HepG2 (cell line): ENCODE measurements around the gene KLHDC4. TPM values are rescaled to one million over a fixed set of nuclear protein-coding genes. Genes with fewer than 3 reads are reported as not detected.
A peak's percentile ranks its signal among the peaks of the same experiment; 100 is the strongest.

ENCODE experiments used
- DPF2 ChIP-seq: sonication (generic); formaldehyde crosslinking; IDR thresholded peaks from 2 replicates; pipeline ENCODE4 v1.4.0; 2020; ENCODE audit warnings: mild to moderate bottlenecking, low read depth, missing genetic modification reagents, borderline replicate concordance
- GATAD1 ChIP-seq: IDR thresholded peaks from 2 replicates; pipeline ENCODE4 v1.6.1; 2016; ENCODE audit warnings: missing genetic modification reagents, missing compliant biosample characterization
- IRF2 ChIP-seq: IDR thresholded peaks from 2 replicates; pipeline ENCODE4 v1.6.1; 2018; ENCODE audit warnings: missing genetic modification reagents, missing compliant biosample characterization
- KDM1A ChIP-seq: IDR thresholded peaks from 2 replicates; pipeline ENCODE4 v1.6.1; 2016; ENCODE audit warnings: missing compliant biosample characterization
- MIER2 ChIP-seq: IDR thresholded peaks from 2 replicates; pipeline ENCODE4 v1.6.1; 2016; ENCODE audit warnings: missing biosample characterization, missing genetic modification reagents
- PAWR ChIP-seq: sonication (generic); formaldehyde crosslinking; IDR thresholded peaks from 2 replicates; pipeline ENCODE4 v1.4.0; 2020; ENCODE audit warnings: missing genetic modification reagents, mild to moderate bottlenecking, borderline replicate concordance
- RAD51 ChIP-seq: fragments of 450-650 bp; IDR thresholded peaks from 2 replicates; pipeline ENCODE4 v1.6.1; 2016; ENCODE audit warnings: borderline replicate concordance
- RARG ChIP-seq: sonication (generic); formaldehyde crosslinking; IDR thresholded peaks from 2 replicates; pipeline ENCODE4 v1.4.0; 2020; ENCODE audit warnings: low read depth, mild to moderate bottlenecking, missing genetic modification reagents
- RELA ChIP-seq: sonication (generic); formaldehyde crosslinking; IDR thresholded peaks from 2 replicates; pipeline ENCODE4 v1.4.0; 2020; ENCODE audit warnings: missing genetic modification reagents
- SP140L ChIP-seq: sonication (generic); formaldehyde crosslinking; IDR thresholded peaks from 2 replicates; pipeline ENCODE4 v1.4.0; 2020; ENCODE audit warnings: missing genetic modification reagents, borderline replicate concordance
- YY1 ChIP-seq: IDR thresholded peaks from 2 replicates; pipeline ENCODE4 v1.6.1; 2011; ENCODE audit warnings: low read length, low read depth, moderate library complexity, mild to moderate bottlenecking; ENCODE audit not compliant: insufficient read depth, insufficient replicate concordance
- ZBTB7B ChIP-seq: sonication (generic); formaldehyde crosslinking; IDR thresholded peaks from 2 replicates; pipeline ENCODE4 v1.4.0; 2020; ENCODE audit warnings: missing genetic modification reagents
- ZNF543 ChIP-seq: sonication (generic); formaldehyde crosslinking; IDR thresholded peaks from 2 replicates; pipeline ENCODE4 v1.4.0; 2020; ENCODE audit warnings: mild to moderate bottlenecking, missing genetic modification reagents
- ZNF709 ChIP-seq: sonication (generic); formaldehyde crosslinking; IDR thresholded peaks from 2 replicates; pipeline ENCODE4 v1.5.0; 2020; ENCODE audit warnings: mild to moderate bottlenecking, missing genetic modification reagents
- ZNF720 ChIP-seq: sonication (generic); formaldehyde crosslinking; IDR thresholded peaks from 2 replicates; pipeline ENCODE4 v1.4.0; 2020; ENCODE audit warnings: missing genetic modification reagents
- ZNF792 ChIP-seq: IDR thresholded peaks from 2 replicates; pipeline ENCODE4 v1.6.1; 2016
- polyA plus RNA-seq, 8 experiments: library from polyadenylated mRNA; depleted of rRNA in 3 of 8; stranded (reverse) in 7 of 8; unstranded in 1 of 8; fragments of >200 nt; fragmentation: Illumina TruSeq in 4 of 8; extraction: Trizol in 4 of 8; gene quantifications; 2 replicates each; pipeline versions ENCODE4 v1.2.1 to v1.2.3, GENCODE V29; 2011 to 2016; ENCODE audit warnings: low read depth in 4 of 8, missing spikeins in 1 of 8, mixed read lengths in 1 of 8; ENCODE audit not compliant: insufficient read depth in 1 of 8
- total RNA-seq, 5 experiments: library from RNA; depleted of rRNA; stranded (reverse); fragments of >200 nt; fragmentation: Illumina TruSeq; extraction: Trizol; gene quantifications; 2 replicates each; pipeline ENCODE4 v1.2.3, GENCODE V29; 2016; ENCODE audit warnings: low read depth in 1 of 5
- TF ChIP-seq, protein P1 (sequence below): sonication (generic); formaldehyde crosslinking; IDR thresholded peaks from 2 replicates; pipeline ENCODE4 v1.4.0; 2020; ENCODE audit warnings: missing genetic modification reagents
- TF ChIP-seq, protein P2 (sequence below): sonication (generic); formaldehyde crosslinking; IDR thresholded peaks from 2 replicates; pipeline ENCODE4 v1.5.0; 2020; ENCODE audit warnings: mild to moderate bottlenecking, missing genetic modification reagents
- TF ChIP-seq, protein P3 (sequence below): sonication (generic); formaldehyde crosslinking; IDR thresholded peaks from 2 replicates; pipeline ENCODE4 v1.5.1; 2020; ENCODE audit warnings: missing genetic modification reagents, mild to moderate bottlenecking, borderline replicate concordance
- TF ChIP-seq, protein P4 (sequence below): sonication (generic); formaldehyde crosslinking; IDR thresholded peaks from 2 replicates; pipeline ENCODE4 v1.4.0; 2020; ENCODE audit warnings: mild to moderate bottlenecking, missing genetic modification reagents

KLHDC4 gene
- total and polyA plus RNA-seq, 2 of the 13 experiments (the other 11 are each of a cell fraction or from before 2014, with no cell fraction given): 18.7 to 31.8 TPM

DNA sequence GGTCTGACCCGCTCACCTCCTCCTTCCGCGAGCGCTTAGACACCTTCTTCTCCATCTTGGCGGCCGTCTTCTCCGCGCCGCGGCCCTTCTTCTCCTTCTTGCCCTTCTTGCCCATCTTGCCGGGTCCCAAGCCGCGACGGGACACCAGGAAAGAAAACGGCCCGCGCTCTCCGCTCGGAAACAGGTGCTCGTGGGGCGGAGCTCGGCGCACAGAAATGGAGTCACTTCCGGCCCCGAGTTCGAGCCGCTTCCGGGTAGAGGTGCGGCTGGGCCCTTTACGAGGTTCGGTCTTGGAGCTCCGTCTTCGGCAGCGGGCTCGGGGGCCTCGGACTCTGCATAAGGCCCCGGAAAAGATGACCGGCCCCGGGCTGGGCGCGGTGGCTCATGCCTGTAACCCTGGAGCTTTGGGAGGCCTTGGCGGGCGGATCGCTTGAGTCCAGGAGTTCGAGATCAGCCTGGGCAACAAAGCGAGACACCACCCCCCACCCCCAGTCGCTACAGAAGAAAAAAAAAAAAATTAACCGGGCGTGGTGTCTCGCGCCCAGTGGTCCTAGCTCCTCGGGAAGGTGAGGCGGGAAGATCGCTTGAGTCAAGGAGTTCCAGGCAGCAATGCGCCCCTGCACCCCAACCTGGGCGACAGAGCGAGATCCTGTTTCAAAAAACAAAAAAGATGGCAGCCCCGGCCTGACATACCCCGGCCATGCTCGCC, at the start of gene KLHDC4 (continued):
- TF ChIP-seq, protein P1, sequence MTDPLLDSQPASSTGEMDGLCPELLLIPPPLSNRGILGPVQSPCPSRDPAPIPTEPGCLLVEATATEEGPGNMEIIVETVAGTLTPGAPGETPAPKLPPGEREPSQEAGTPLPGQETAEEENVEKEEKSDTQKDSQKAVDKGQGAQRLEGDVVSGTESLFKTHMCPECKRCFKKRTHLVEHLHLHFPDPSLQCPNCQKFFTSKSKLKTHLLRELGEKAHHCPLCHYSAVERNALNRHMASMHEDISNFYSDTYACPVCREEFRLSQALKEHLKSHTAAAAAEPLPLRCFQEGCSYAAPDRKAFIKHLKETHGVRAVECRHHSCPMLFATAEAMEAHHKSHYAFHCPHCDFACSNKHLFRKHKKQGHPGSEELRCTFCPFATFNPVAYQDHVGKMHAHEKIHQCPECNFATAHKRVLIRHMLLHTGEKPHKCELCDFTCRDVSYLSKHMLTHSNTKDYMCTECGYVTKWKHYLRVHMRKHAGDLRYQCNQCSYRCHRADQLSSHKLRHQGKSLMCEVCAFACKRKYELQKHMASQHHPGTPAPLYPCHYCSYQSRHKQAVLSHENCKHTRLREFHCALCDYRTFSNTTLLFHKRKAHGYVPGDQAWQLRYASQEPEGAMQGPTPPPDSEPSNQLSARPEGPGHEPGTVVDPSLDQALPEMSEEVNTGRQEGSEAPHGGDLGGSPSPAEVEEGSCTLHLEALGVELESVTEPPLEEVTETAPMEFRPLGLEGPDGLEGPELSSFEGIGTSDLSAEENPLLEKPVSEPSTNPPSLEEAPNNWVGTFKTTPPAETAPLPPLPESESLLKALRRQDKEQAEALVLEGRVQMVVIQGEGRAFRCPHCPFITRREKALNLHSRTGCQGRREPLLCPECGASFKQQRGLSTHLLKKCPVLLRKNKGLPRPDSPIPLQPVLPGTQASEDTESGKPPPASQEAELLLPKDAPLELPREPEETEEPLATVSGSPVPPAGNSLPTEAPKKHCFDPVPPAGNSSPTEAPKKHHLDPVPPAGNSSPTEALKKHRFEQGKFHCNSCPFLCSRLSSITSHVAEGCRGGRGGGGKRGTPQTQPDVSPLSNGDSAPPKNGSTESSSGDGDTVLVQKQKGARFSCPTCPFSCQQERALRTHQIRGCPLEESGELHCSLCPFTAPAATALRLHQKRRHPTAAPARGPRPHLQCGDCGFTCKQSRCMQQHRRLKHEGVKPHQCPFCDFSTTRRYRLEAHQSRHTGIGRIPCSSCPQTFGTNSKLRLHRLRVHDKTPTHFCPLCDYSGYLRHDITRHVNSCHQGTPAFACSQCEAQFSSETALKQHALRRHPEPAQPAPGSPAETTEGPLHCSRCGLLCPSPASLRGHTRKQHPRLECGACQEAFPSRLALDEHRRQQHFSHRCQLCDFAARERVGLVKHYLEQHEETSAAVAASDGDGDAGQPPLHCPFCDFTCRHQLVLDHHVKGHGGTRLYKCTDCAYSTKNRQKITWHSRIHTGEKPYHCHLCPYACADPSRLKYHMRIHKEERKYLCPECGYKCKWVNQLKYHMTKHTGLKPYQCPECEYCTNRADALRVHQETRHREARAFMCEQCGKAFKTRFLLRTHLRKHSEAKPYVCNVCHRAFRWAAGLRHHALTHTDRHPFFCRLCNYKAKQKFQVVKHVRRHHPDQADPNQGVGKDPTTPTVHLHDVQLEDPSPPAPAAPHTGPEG (CRISPR knock-in tag): no peak
- 0 out of 2 replicates have a peak, but pooled peaks have one; percentile 47 for TF ChIP-seq SP140L (CRISPR knock-in tag)
- TF ChIP-seq ZNF720 (CRISPR knock-in tag): no peak
- TF ChIP-seq RARG: no peak
- TF ChIP-seq, protein P2, sequence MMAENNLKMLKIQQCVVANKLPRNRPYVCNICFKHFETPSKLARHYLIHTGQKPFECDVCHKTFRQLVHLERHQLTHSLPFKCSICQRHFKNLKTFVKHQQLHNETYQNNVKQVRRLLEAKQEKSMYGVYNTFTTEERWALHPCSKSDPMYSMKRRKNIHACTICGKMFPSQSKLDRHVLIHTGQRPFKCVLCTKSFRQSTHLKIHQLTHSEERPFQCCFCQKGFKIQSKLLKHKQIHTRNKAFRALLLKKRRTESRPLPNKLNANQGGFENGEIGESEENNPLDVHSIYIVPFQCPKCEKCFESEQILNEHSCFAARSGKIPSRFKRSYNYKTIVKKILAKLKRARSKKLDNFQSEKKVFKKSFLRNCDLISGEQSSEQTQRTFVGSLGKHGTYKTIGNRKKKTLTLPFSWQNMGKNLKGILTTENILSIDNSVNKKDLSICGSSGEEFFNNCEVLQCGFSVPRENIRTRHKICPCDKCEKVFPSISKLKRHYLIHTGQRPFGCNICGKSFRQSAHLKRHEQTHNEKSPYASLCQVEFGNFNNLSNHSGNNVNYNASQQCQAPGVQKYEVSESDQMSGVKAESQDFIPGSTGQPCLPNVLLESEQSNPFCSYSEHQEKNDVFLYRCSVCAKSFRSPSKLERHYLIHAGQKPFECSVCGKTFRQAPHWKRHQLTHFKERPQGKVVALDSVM (CRISPR knock-in tag): no peak
- TF ChIP-seq RAD51: no peak
- no peak for TF ChIP-seq MIER2
- peak; percentile 76; the same call in 1 of the 2 replicates for TF ChIP-seq PAWR
- peak; percentile 92 for TF ChIP-seq IRF2
- peak; percentile 99 for TF ChIP-seq GATAD1 (CRISPR knock-in tag)
- TF ChIP-seq DPF2: no peak
- peak; percentile 86 for TF ChIP-seq YY1
- TF ChIP-seq, protein P3, sequence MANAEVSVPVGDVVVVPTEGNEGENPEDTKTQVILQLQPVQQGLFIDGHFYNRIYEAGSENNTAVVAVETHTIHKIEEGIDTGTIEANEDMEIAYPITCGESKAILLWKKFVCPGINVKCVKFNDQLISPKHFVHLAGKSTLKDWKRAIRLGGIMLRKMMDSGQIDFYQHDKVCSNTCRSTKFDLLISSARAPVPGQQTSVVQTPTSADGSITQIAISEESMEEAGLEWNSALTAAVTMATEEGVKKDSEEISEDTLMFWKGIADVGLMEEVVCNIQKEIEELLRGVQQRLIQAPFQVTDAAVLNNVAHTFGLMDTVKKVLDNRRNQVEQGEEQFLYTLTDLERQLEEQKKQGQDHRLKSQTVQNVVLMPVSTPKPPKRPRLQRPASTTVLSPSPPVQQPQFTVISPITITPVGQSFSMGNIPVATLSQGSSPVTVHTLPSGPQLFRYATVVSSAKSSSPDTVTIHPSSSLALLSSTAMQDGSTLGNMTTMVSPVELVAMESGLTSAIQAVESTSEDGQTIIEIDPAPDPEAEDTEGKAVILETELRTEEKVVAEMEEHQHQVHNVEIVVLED (CRISPR knock-in tag): no peak; the same call in 1 of the 2 replicates
- peak; percentile 80; the same call in 1 of the 2 replicates for TF ChIP-seq ZNF792 (CRISPR knock-in tag)
- no peak for TF ChIP-seq ZNF709 (CRISPR knock-in tag)
- peak; percentile 78 for TF ChIP-seq ZNF543 (CRISPR knock-in tag)
- TF ChIP-seq, protein P4, sequence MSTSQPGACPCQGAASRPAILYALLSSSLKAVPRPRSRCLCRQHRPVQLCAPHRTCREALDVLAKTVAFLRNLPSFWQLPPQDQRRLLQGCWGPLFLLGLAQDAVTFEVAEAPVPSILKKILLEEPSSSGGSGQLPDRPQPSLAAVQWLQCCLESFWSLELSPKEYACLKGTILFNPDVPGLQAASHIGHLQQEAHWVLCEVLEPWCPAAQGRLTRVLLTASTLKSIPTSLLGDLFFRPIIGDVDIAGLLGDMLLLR (CRISPR knock-in tag): peak; percentile 89
- peak; percentile 68; the same call in 1 of the 2 replicates for TF ChIP-seq RELA (CRISPR knock-in tag)
- no peak; the same call in 1 of the 2 replicates for TF ChIP-seq KDM1A (CRISPR knock-in tag)
- TF ChIP-seq ZBTB7B (CRISPR knock-in tag): peak; percentile 56; the same call in 1 of the 2 replicates
